ENCODE measurements around the gene GABRD. TPM values are rescaled to one million over a fixed set of nuclear protein-coding genes. Genes with fewer than 3 reads are reported as not detected.

GABRD gene
- total RNA-seq, 1 donor from 2014 or later, result 0.41 TPM

GRCh38 chr1:2060072-2060471 lies 40.9 kb downstream of the GABRD start:
- Histone ChIP-seq H3K9me3 (replicated peaks) (peaks cover 14% of the 10 kb centered on the region), H3K4me1 (no peaks in the 10 kb centered on the region), H3K36me3 (no peaks in the 10 kb centered on the region), H3K27ac (replicated peaks) (no peak overlapping the region), H3K27me3 (ENCODE audit: low read depth) (no peaks in the 10 kb centered on the region), H3K4me3 (no peak overlapping the region)
- DNase-seq, result no peak
- intact Hi-C loops (cut with micrococcal nuclease), result no loop called here
- no peak for TF ChIP-seq CTCF (IDR thresholded peaks at IDR 0.05; ENCODE audit: borderline replicate concordance)

- Histone ChIP-seq H3K4me3 (no peak overlapping the region), H3K9me3 (replicated peaks) (peaks cover 18% of the 10 kb centered on the region), H3K4me1 (no peaks in the 10 kb centered on the region), H3K27ac (replicated peaks) (no peak overlapping the region), H3K27me3 (ENCODE audit: low read depth) (no peaks in the 10 kb centered on the region), H3K36me3 (no peaks in the 10 kb centered on the region)
- no peak for TF ChIP-seq CTCF (IDR thresholded peaks at IDR 0.05; ENCODE audit: borderline replicate concordance)
- no peak for DNase-seq
- intact Hi-C loops (cut with micrococcal nuclease), result no loop called here
Observed at GRCh38 chr1:2060535-2060934, 41.4 kb downstream of the GABRD start.

GRCh38 chr1:2061065-2061778 lies 42.1 kb downstream of the GABRD start:
- H3K4me1 ChIP-seq, result no peaks in the 10 kb centered on the region
- no peaks in the 10 kb centered on the region for H3K27me3 ChIP-seq (ENCODE audit: low read depth)
- H3K27ac ChIP-seq (replicated peaks), result no peak overlapping the region
- TF ChIP-seq CTCF (IDR thresholded peaks at IDR 0.05; ENCODE audit: borderline replicate concordance), result no peak
- H3K36me3 ChIP-seq, result no peaks in the 10 kb centered on the region
- peaks cover 25% of the 10 kb centered on the region for H3K9me3 ChIP-seq (replicated peaks)
- H3K4me3 ChIP-seq, result no peak overlapping the region
- no peak for DNase-seq
- intact Hi-C loops (cut with micrococcal nuclease), result no loop called here

- no peak overlapping the region for H3K27ac ChIP-seq (replicated peaks)
- H3K4me1 ChIP-seq, result no peaks in the 10 kb centered on the region
- no peak for DNase-seq
- no peaks in the 10 kb centered on the region for H3K36me3 ChIP-seq
- peaks cover 5% of the 10 kb centered on the region for H3K27me3 ChIP-seq (ENCODE audit: low read depth)
- H3K4me3 ChIP-seq, result no peak overlapping the region
- intact Hi-C loops (cut with micrococcal nuclease), result no loop called here
- peaks cover 28% of the 10 kb centered on the region for H3K9me3 ChIP-seq (replicated peaks)
- TF ChIP-seq CTCF (IDR thresholded peaks at IDR 0.05; ENCODE audit: borderline replicate concordance), result no peak
Observed at GRCh38 chr1:2065699-2066098, 46.6 kb downstream of the GABRD start.

GRCh38 chr1:2067393-2067792 lies 48.2 kb downstream of the GABRD start:
- Histone ChIP-seq H3K36me3 (no peaks in the 10 kb centered on the region), H3K9me3 (replicated peaks) (peaks cover 28% of the 10 kb centered on the region), H3K27ac (replicated peaks) (no peak overlapping the region), H3K4me1 (no peaks in the 10 kb centered on the region), H3K27me3 (ENCODE audit: low read depth) (peaks cover 10% of the 10 kb centered on the region), H3K4me3 (no peak overlapping the region)
- DNase-seq, result no peak
- no peak for TF ChIP-seq CTCF (IDR thresholded peaks at IDR 0.05; ENCODE audit: borderline replicate concordance)
- intact Hi-C loops (cut with micrococcal nuclease), result no loop called here

Data from left ventricle myocardium inferior (tissue), 1 donor.